Measurements from ENCODE around the gene TTLL12. TPM values are rescaled to one million over a fixed set of nuclear protein-coding genes. Genes with fewer than 3 reads are reported as not detected.

The TTLL12 gene
- total RNA-seq, 1 experiment from 2014 or later, result 100 TPM

DNA sequence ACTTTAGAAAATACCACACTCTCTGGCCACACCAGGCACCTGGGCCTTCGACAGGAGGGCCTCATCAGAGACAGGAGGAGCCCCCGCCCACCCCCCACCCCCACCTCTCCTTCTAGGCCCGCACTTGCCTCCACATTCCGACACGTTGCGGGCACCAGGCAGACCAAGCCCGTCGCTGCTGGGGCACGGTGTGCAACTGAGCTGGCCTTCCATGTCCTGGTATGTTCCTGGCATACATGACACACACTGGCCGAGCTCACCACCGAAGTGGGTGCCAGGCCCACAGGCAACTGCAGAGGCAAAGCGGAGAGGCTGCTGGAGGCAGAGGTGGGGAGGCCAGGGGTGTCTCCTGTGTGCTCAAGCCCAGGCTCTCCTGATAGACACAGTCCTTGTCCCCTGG lies 27.0 kb upstream of the TTLL12 start:
- POLR2A ChIA-PET, result no interaction called here
- no peak overlapping the region for H2AFZ ChIP-seq (ENCODE audit: low read depth, low read length, poor library complexity, severe bottlenecking)
- no peak overlapping the region for H3K9ac ChIP-seq (ENCODE audit: low read length)
- H3K4me2 ChIP-seq (ENCODE audit: low read length), result no peak overlapping the region
- H4K20me1 ChIP-seq (ENCODE audit: insufficient read depth), result no peaks in the 10 kb centered on the region
- H3K27ac ChIP-seq (ENCODE audit: low read depth, low read length), result no peak overlapping the region
- no peak overlapping the region for H3K4me3 ChIP-seq (replicated peaks in 1 of 2; ENCODE audit: low read depth in 1 of 2, low read length in 2 of 2)
- no TSS peak for BruUV-seq (replicated peaks)
- H3K4me1 ChIP-seq (ENCODE audit: control insufficient read depth in 1 of 2, insufficient read depth in 2 of 2, low read length in 2 of 2), result peaks cover 6 to 12% of the 10 kb centered on the region in 2 experiments; a peak in 3 of 4 replicates
- H3K9me3 ChIP-seq (ENCODE audit: control insufficient read depth in 1 of 2, insufficient read depth in 1 of 2, low read depth in 1 of 2, low read length in 2 of 2), result no peaks in the 10 kb centered on the region
- ATAC-seq (no peak), DNase-seq (ENCODE audit: low read depth, low spot score) (no peak)
- no peaks in the 10 kb centered on the region for H3K36me3 ChIP-seq (ENCODE audit: control insufficient read depth in 1 of 2, insufficient read depth in 2 of 2, low read length in 2 of 2)
- RAD21 ChIA-PET (ENCODE audit: low non-redundant PET in 1 of 2, low total read pairs in 2 of 2, uncharacterized antibody in 2 of 2, unreplicated experiment in 2 of 2), result interaction anchor here in 1 of 2 experiments (0.6 kb wide), 1 partner anchor 67 kb away, joined by 4 read pairs; no protein-coding TSS in a partner anchor
- intact Hi-C loops (cut with micrococcal nuclease), result no loop called here
- TF ChIP-seq, protein P1, sequence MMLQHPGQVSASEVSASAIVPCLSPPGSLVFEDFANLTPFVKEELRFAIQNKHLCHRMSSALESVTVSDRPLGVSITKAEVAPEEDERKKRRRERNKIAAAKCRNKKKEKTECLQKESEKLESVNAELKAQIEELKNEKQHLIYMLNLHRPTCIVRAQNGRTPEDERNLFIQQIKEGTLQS (IDR thresholded peaks at IDR 0.05), result no peak
- no peak for TF ChIP-seq EZH2 (IDR thresholded peaks at IDR 0.05)
- no peak for TF ChIP-seq YY1 (IDR thresholded peaks at IDR 0.05; ENCODE audit: extremely low read depth, insufficient replicate concordance, low read depth, low read length)
- TF ChIP-seq TCF7L2 (IDR thresholded peaks at IDR 0.05; ENCODE audit: borderline replicate concordance, extremely low read depth, insufficient read depth, insufficient read length), result no peak
- no peak for TF ChIP-seq ZNF274 (IDR thresholded peaks at IDR 0.05; ENCODE audit: low read depth, low read length)
- no peak for TF ChIP-seq CBX3 (IDR thresholded peaks at IDR 0.05; ENCODE audit: low read depth)
- TF ChIP-seq FOSL1 (IDR thresholded peaks at IDR 0.05; ENCODE audit: low read depth), result no peak
- TF ChIP-seq MAX (IDR thresholded peaks at IDR 0.05), result no peak
- no peak for TF ChIP-seq JUND (IDR thresholded peaks at IDR 0.05)
- no peaks in the 10 kb centered on the region for H3K79me2 ChIP-seq (ENCODE audit: insufficient read depth, low read length)
- CTCF ChIA-PET, result interaction anchor here (0.6 to 1.5 kb wide), 2 partner anchors 18 to 165 kb away, joined by 3 to 6 read pairs; no protein-coding TSS in a partner anchor
- H3K9me2 ChIP-seq (ENCODE audit: insufficient read depth), result no peaks in the 10 kb centered on the region
- H3K27me3 ChIP-seq (ENCODE audit: insufficient read depth, low read length), result no peaks in the 10 kb centered on the region

- no TSS peak for BruUV-seq (replicated peaks)
- Histone ChIP-seq H3K4me1 (ENCODE audit: control insufficient read depth in 1 of 2, insufficient read depth in 2 of 2, low read length in 2 of 2) (peaks cover 4 to 7% of the 10 kb centered on the region in 2 experiments; a peak in 3 of 4 replicates), H3K36me3 (ENCODE audit: control insufficient read depth in 1 of 2, insufficient read depth in 2 of 2, low read length in 2 of 2) (no peaks in the 10 kb centered on the region), H3K4me2 (ENCODE audit: low read length) (no peak overlapping the region), H3K27ac (ENCODE audit: low read depth, low read length) (no peak overlapping the region), H3K9me3 (ENCODE audit: control insufficient read depth in 1 of 2, insufficient read depth in 1 of 2, low read depth in 1 of 2, low read length in 2 of 2) (no peaks in the 10 kb centered on the region), H3K27me3 (ENCODE audit: insufficient read depth, low read length) (no peaks in the 10 kb centered on the region), H3K9me2 (ENCODE audit: insufficient read depth) (no peaks in the 10 kb centered on the region), H4K20me1 (ENCODE audit: insufficient read depth) (no peaks in the 10 kb centered on the region), H3K9ac (ENCODE audit: low read length) (no peak overlapping the region), H3K79me2 (ENCODE audit: insufficient read depth, low read length) (no peaks in the 10 kb centered on the region), H3K4me3 (replicated peaks in 1 of 2; ENCODE audit: low read depth in 1 of 2, low read length in 2 of 2) (no peak overlapping the region), H2AFZ (ENCODE audit: low read depth, low read length, poor library complexity, severe bottlenecking) (no peak overlapping the region)
- intact Hi-C loops (cut with micrococcal nuclease), result no loop called here
- ATAC-seq, result peak; percentile 92
- ChIA-PET CTCF (interaction anchor here (1.5 kb wide), 1 partner anchor 18 kb away, joined by 6 read pairs; no protein-coding TSS in a partner anchor), POLR2A (no interaction called here), RAD21 (ENCODE audit: low non-redundant PET in 1 of 2, low total read pairs in 2 of 2, uncharacterized antibody in 2 of 2, unreplicated experiment in 2 of 2) (interaction anchor here in 1 of 2 experiments (0.6 kb wide), 1 partner anchor 67 kb away, joined by 4 read pairs; no protein-coding TSS in a partner anchor)
- TF ChIP-seq, protein P2, sequence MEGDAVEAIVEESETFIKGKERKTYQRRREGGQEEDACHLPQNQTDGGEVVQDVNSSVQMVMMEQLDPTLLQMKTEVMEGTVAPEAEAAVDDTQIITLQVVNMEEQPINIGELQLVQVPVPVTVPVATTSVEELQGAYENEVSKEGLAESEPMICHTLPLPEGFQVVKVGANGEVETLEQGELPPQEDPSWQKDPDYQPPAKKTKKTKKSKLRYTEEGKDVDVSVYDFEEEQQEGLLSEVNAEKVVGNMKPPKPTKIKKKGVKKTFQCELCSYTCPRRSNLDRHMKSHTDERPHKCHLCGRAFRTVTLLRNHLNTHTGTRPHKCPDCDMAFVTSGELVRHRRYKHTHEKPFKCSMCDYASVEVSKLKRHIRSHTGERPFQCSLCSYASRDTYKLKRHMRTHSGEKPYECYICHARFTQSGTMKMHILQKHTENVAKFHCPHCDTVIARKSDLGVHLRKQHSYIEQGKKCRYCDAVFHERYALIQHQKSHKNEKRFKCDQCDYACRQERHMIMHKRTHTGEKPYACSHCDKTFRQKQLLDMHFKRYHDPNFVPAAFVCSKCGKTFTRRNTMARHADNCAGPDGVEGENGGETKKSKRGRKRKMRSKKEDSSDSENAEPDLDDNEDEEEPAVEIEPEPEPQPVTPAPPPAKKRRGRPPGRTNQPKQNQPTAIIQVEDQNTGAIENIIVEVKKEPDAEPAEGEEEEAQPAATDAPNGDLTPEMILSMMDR (IDR thresholded peaks at IDR 0.05 in 2 of 3, conservative IDR thresholded peaks at IDR 0.05 in 1 of 3; ENCODE audit: borderline replicate concordance in 1 of 3, insufficient read depth in 1 of 3, low read depth in 2 of 3, low read length in 2 of 3), result no peak
- no peak for TF ChIP-seq CBX3 (IDR thresholded peaks at IDR 0.05; ENCODE audit: low read depth)
- TF ChIP-seq FOSL1 (IDR thresholded peaks at IDR 0.05; ENCODE audit: low read depth), result no peak
- TF ChIP-seq ELF1 (IDR thresholded peaks at IDR 0.05; ENCODE audit: borderline replicate concordance, low read depth), result no peak
- TF ChIP-seq SP1 (IDR thresholded peaks at IDR 0.05; ENCODE audit: low read depth), result no peak
- TF ChIP-seq REST (IDR thresholded peaks at IDR 0.05; ENCODE audit: low read depth), result no peak
- no peak for TF ChIP-seq JUND (IDR thresholded peaks at IDR 0.05)
- no peak for TF ChIP-seq TCF7L2 (IDR thresholded peaks at IDR 0.05; ENCODE audit: borderline replicate concordance, extremely low read depth, insufficient read depth, insufficient read length)
- no peak for TF ChIP-seq YY1 (IDR thresholded peaks at IDR 0.05; ENCODE audit: extremely low read depth, insufficient replicate concordance, low read depth, low read length)
- TF ChIP-seq EGR1 (IDR thresholded peaks at IDR 0.05; ENCODE audit: low read depth), result no peak
- no peak for DNase-seq (ENCODE audit: low read depth, low spot score)
Observed at GRCh38 chr22:43213051-43213450, 26.1 kb upstream of the TTLL12 start.

Data from HCT116 (cell line).